Measurements from ENCODE around the gene LRRC8C. TPM values are rescaled to one million over a fixed set of nuclear protein-coding genes. Genes with fewer than 3 reads are reported as not detected.
A peak's percentile ranks its signal among the peaks of the same experiment; 100 is the strongest.

Gene LRRC8C
- total and polyA plus RNA-seq, 10 of the 15 experiments (the other 5 are each of a cell fraction or from before 2014, with no cell fraction given), result 2.3 to 16.3 (median 10.8) TPM

DNA sequence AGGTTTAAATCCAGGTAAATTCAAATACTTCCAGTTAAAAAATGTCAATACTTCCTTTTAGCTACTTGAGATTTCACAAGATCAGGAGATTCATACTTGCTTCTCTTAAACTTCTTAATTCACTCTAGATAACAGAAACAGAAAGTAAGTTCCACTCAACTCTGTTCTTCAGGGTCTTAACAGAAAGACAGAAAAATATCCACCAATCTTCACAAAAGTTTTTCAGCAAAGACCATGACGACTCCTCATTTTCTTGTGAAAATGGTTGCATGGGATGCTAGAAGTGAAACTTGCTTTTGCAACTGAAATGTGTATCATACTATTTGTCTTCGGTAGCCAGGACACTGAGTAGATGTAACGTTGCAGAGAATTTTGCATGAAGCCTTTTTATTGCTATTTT, 12.3 kb upstream of the LRRC8C start (continued):
- no peak for TF ChIP-seq EP300 (IDR thresholded peaks at IDR 0.05; ENCODE audit: borderline replicate concordance in 1 of 2, control insufficient read depth in 1 of 2, low read depth in 2 of 2, low read length in 2 of 2)

DNA sequence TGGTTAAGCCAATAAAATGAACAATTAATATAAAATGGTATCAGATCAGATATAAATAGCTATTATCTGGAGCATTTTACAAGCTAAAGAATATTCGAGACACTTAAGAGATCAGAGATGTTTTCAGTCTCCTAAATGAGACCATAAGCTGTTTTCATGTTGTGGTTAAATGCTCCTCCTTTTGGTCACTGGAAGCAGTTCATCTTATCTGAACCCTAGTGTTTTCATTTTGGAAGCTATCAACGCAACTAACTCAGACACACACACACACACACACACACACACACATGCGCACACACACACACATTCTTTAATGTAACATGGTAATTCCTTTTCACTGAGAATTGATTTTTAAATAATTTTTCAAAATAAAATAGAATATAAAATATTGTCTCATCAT, 10.0 kb upstream of the LRRC8C start:
- Histone ChIP-seq H3K4me3 (no peak overlapping the region), H3K9ac (ENCODE audit: control insufficient read depth, insufficient read depth, low read length) (no peak overlapping the region), H3K27ac (ENCODE audit: control insufficient read depth, insufficient read depth) (no peak overlapping the region), H3K9me3 (replicated peaks; ENCODE audit: control insufficient read depth, insufficient read depth, low read length) (peaks cover 1% of the 10 kb centered on the region; the same call in 1 of the 3 replicates), H2AFZ (ENCODE audit: control insufficient read depth, low read depth, low read length) (no peak overlapping the region), H3K4me2 (ENCODE audit: control insufficient read depth, insufficient read depth) (no peak overlapping the region), H4K20me1 (ENCODE audit: control insufficient read depth, insufficient read depth) (no peaks in the 10 kb centered on the region), H3K4me1 (ENCODE audit: control insufficient read depth, insufficient read depth, low read length) (no peaks in the 10 kb centered on the region; the same call in 1 of the 2 replicates), H3K36me3 (ENCODE audit: control insufficient read depth in 2 of 2, insufficient read depth in 2 of 2, low read length in 1 of 2) (no peaks in the 10 kb centered on the region), H3K79me2 (ENCODE audit: control insufficient read depth, insufficient read depth, low read length) (no peaks in the 10 kb centered on the region), H3K27me3 (replicated peaks in 1 of 2; ENCODE audit: control insufficient read depth in 2 of 2, insufficient read depth in 2 of 2, low read length in 1 of 2) (no peaks in the 10 kb centered on the region)
- BruUV-seq (replicated peaks), result no TSS peak
- CTCF ChIA-PET, result interaction anchor here (0.6 to 19.0 kb wide), 12 partner anchors 8 to 139 kb away, joined by 3 to 369 read pairs (median 4); no protein-coding TSS in a partner anchor
- POLR2A ChIA-PET, result interaction anchor here (0.7 to 1.3 kb wide), 3 partner anchors 8 to 1644 kb away, joined by 4 to 6 read pairs (median 4); no protein-coding TSS in a partner anchor
- no peak for ATAC-seq
- in situ Hi-C loops (cut with MboI) (no loop called here), intact Hi-C loops (cut with micrococcal nuclease; ENCODE audit: unreplicated experiment) (no loop called here)
- TF ChIP-seq E2F4 (IDR thresholded peaks at IDR 0.05; ENCODE audit: low read depth, low read length), result no peak
- no peak for TF ChIP-seq CEBPB (IDR thresholded peaks at IDR 0.05; ENCODE audit: borderline replicate concordance in 1 of 2, low read depth in 2 of 2, low read length in 2 of 2)
- TF ChIP-seq RAD21 (IDR thresholded peaks at IDR 0.05; ENCODE audit: insufficient read depth, low read depth, low read length), result peak; percentile 15; the same call in 1 of the 2 replicates
- no peak for TF ChIP-seq NR2C1 (IDR thresholded peaks at IDR 0.05)
- TF ChIP-seq HDAC6 (IDR thresholded peaks at IDR 0.05; ENCODE audit: unreplicated experiment), result no peak
- TF ChIP-seq ETV6 (conservative IDR thresholded peaks at IDR 0.05 in 1 of 2, IDR thresholded peaks at IDR 0.05 in 1 of 2; ENCODE audit: borderline replicate concordance in 1 of 2, low read depth in 1 of 2), result no peak
- TF ChIP-seq CTCF (IDR thresholded peaks at IDR 0.05 in 2 of 3, conservative IDR thresholded peaks at IDR 0.05 in 1 of 3; ENCODE audit: control insufficient read depth in 2 of 3, extremely low read depth in 1 of 3, insufficient read depth in 1 of 3, low read depth in 3 of 3, low read length in 3 of 3), result peak in 1 of 3 experiments; percentile 17; a peak in 1 of 6 replicates
- SMC1A ChIA-PET (ENCODE audit: uncharacterized antibody, unreplicated experiment), result interaction anchor here (0.6 to 20.4 kb wide), 7 partner anchors 9 to 159 kb away, joined by 3 to 391 read pairs (median 4); no protein-coding TSS in a partner anchor
- FAIRE-seq, result peak; percentile 35
- 72% methylated on average over 3 of the region's 3 CpGs for WGBS (ENCODE audit: insufficient coverage, insufficient replicate concordance, low lambda C conversion rate, missing lambda C conversion rate)
- RAD21 ChIA-PET (ENCODE audit: unreplicated experiment), result interaction anchor here (1.0 to 2.8 kb wide), 4 partner anchors 13 to 140 kb away, joined by 3 to 12 read pairs (median 4); no protein-coding TSS in a partner anchor
- no peak for DNase-seq (ENCODE audit: low read depth, low spot score)
